H9 (cell line): ENCODE results near the gene SOX8. TPM values are rescaled to one million over a fixed set of nuclear protein-coding genes. Genes with fewer than 3 reads are reported as not detected.

Source experiments
- DNase-seq: peaks from one replicate; pipeline ENCODE4 v3.0.0-alpha.2; 2017
- H2AFZ ChIP-seq: one replicate; pipeline ENCODE4 v1.6.1; 2013; ENCODE audit warnings: mild to moderate bottlenecking, low read length, control low read depth, moderate library complexity
- H2AK5ac ChIP-seq: 2 replicates; pipeline ENCODE4 v1.6.1; 2013; ENCODE audit warnings: low read length, control low read depth, mixed read lengths; ENCODE audit not compliant: insufficient read length
- H2BK120ac ChIP-seq: one replicate; pipeline ENCODE4 v1.6.1; 2013; ENCODE audit warnings: low read depth, mild to moderate bottlenecking, low read length, control low read depth, inconsistent platforms; ENCODE audit not compliant: poor library complexity, severe bottlenecking
- H2BK12ac ChIP-seq: 2 replicates; pipeline ENCODE4 v1.6.1; 2013; ENCODE audit warnings: low read length, control low read depth, mixed read lengths, low read depth; ENCODE audit not compliant: insufficient read length
- H2BK15ac ChIP-seq: 2 replicates; pipeline ENCODE4 v1.6.1; 2013; ENCODE audit warnings: low read depth, low read length, control low read depth
- H2BK20ac ChIP-seq: one replicate; pipeline ENCODE4 v1.6.1; 2013; ENCODE audit warnings: low read depth, mild to moderate bottlenecking, low read length, control low read depth, inconsistent platforms; ENCODE audit not compliant: poor library complexity, severe bottlenecking
- H2BK5ac ChIP-seq: 2 replicates; pipeline ENCODE4 v1.6.1; 2013; ENCODE audit warnings: low read length, control low read depth, mixed read lengths; ENCODE audit not compliant: insufficient read length
- H3K14ac ChIP-seq: 2 replicates; pipeline ENCODE4 v1.6.1; 2013; ENCODE audit warnings: low read length, control low read depth; ENCODE audit not compliant: insufficient read depth
- H3K18ac ChIP-seq: 2 replicates; pipeline ENCODE4 v1.6.1; 2013; ENCODE audit warnings: low read depth, mild to moderate bottlenecking, mixed read lengths, low read length, control low read depth; ENCODE audit not compliant: insufficient read length
- H3K23ac ChIP-seq: 2 replicates; pipeline ENCODE4 v1.6.1; 2013; ENCODE audit warnings: low read length, control low read depth, mixed read lengths, low read depth; ENCODE audit not compliant: insufficient read length
- H3K23me2 ChIP-seq: 2 replicates; pipeline ENCODE4 v1.6.1; 2013; ENCODE audit warnings: low read depth, mild to moderate bottlenecking, mixed read lengths, low read length, control low read depth; ENCODE audit not compliant: insufficient read length, poor library complexity, severe bottlenecking
- H3K27ac ChIP-seq: 2 replicates; pipeline ENCODE4 v1.5.1; 2013; ENCODE audit warnings: low read length, control low read depth, mixed read lengths, low read depth; ENCODE audit not compliant: insufficient read length
- H3K27me3 ChIP-seq: 2 replicates; pipeline ENCODE4 v1.6.1; 2013; ENCODE audit warnings: low read length, control low read depth, inconsistent platforms; ENCODE audit not compliant: insufficient read depth
- H3K4ac ChIP-seq: 2 replicates; pipeline ENCODE4 v1.6.1; 2013; ENCODE audit warnings: low read depth, mild to moderate bottlenecking, control low read depth, inconsistent platforms, low read length, moderate library complexity
- H3K4me1 ChIP-seq: 2 replicates; pipeline ENCODE4 v1.6.1; 2013; ENCODE audit warnings: low read length, control low read depth, inconsistent platforms; ENCODE audit not compliant: insufficient read depth
- H3K4me2 ChIP-seq: 2 replicates; pipeline ENCODE4 v1.6.1; 2013; ENCODE audit warnings: low read length, control low read depth, mixed read lengths; ENCODE audit not compliant: insufficient read length, insufficient read depth
- H3K56ac ChIP-seq: 2 replicates; pipeline ENCODE4 v1.6.1; 2013; ENCODE audit warnings: low read depth, mild to moderate bottlenecking, mixed read lengths, low read length, control low read depth; ENCODE audit not compliant: insufficient read length
- H3K79me1 ChIP-seq: 2 replicates; pipeline ENCODE4 v1.6.1; 2013; ENCODE audit warnings: low read depth, mild to moderate bottlenecking, moderate library complexity, low read length, control low read depth, inconsistent platforms; ENCODE audit not compliant: insufficient read depth, poor library complexity, severe bottlenecking
- H3K79me2 ChIP-seq: 2 replicates; pipeline ENCODE4 v1.6.1; 2013; ENCODE audit warnings: low read length, control low read depth, inconsistent platforms; ENCODE audit not compliant: insufficient read depth
- H3K9ac ChIP-seq: 2 replicates; pipeline ENCODE4 v1.6.1; 2013; ENCODE audit warnings: low read length, control low read depth, mixed read lengths; ENCODE audit not compliant: insufficient read length; ENCODE audit errors: extremely low read depth
- H3K9me3 ChIP-seq: one replicate; pipeline ENCODE4 v1.6.1; 2013; ENCODE audit warnings: low read depth, low read length, inconsistent platforms; ENCODE audit not compliant: control insufficient read depth
- H3T11ph ChIP-seq: one replicate; pipeline ENCODE4 v1.6.1; 2013; ENCODE audit warnings: mild to moderate bottlenecking, low read length, control low read depth, inconsistent platforms
- H4K20me1 ChIP-seq: one replicate; pipeline ENCODE4 v1.6.1; 2013; ENCODE audit not compliant: control insufficient read depth, insufficient read length, insufficient read depth
- H4K5ac ChIP-seq: 2 replicates; pipeline ENCODE4 v1.6.1; 2013; ENCODE audit warnings: low read depth, mild to moderate bottlenecking, mixed read lengths, low read length, control low read depth; ENCODE audit not compliant: insufficient read length
- H4K8ac ChIP-seq: replicated peaks from 2 replicates; pipeline ENCODE4 v1.6.1; 2013; ENCODE audit warnings: low read length, control low read depth, mixed read lengths, low read depth; ENCODE audit not compliant: insufficient read length
- H4K91ac ChIP-seq: 2 replicates; pipeline ENCODE4 v1.6.1; 2013; ENCODE audit warnings: low read depth, mild to moderate bottlenecking, moderate library complexity, mixed read lengths, low read length, control low read depth; ENCODE audit not compliant: insufficient read length
- H3K27ac Mint-ChIP-seq, 3 experiments: 2 replicates in 2 of 3; 3 replicates in 1 of 3; pipeline ENCODE4 v1.8.0; 2020 to 2021; ENCODE audit warnings: mixed read lengths in 3 of 3, mild to moderate bottlenecking in 1 of 3, moderate library complexity in 1 of 3
- H3K27me3 Mint-ChIP-seq: 2 replicates; pipeline ENCODE4 v1.8.0; 2021; ENCODE audit warnings: low read depth, mild to moderate bottlenecking, moderate library complexity, mixed read lengths
- H3K36me3 Mint-ChIP-seq, 3 experiments: 2 replicates in 2 of 3; 3 replicates in 1 of 3; pipeline ENCODE4 v1.8.0; 2020 to 2021; ENCODE audit warnings: low read depth in 3 of 3, mixed read lengths in 3 of 3; ENCODE audit not compliant: insufficient read depth in 1 of 3
- H3K4me1 Mint-ChIP-seq, 2 experiments: 2 replicates each; pipeline ENCODE4 v1.8.0; 2020; ENCODE audit warnings: mixed read lengths in 2 of 2
- H3K4me3 Mint-ChIP-seq, 2 experiments: 2 replicates in 1 of 2; 3 replicates in 1 of 2; pipeline ENCODE4 v1.8.0; 2020 to 2021; ENCODE audit warnings: mild to moderate bottlenecking in 2 of 2, mixed read lengths in 2 of 2, moderate library complexity in 1 of 2
- H3K9me3 Mint-ChIP-seq, 2 experiments: 2 replicates in 1 of 2; 3 replicates in 1 of 2; pipeline ENCODE4 v1.8.0; 2020; ENCODE audit warnings: mild to moderate bottlenecking in 2 of 2, mixed read lengths in 2 of 2, moderate library complexity in 1 of 2
- CTCF ChIP-seq: fragments of 200-600 bp; sonication (generic); conservative IDR thresholded peaks from 3 replicates; pipeline ENCODE4 v1.8.0; 2021; ENCODE audit warnings: antibody characterized with exemption, mild to moderate bottlenecking
- WGBS: extraction: QIAGEN DNeasy Blood & Tissue Kit; methylation state at CpG from one replicate; pipeline ENCODE4 v1.1.7; 2013; ENCODE audit warnings: missing lambda C conversion rate, low lambda C conversion rate, mixed read lengths; ENCODE audit not compliant: insufficient read length; ENCODE audit errors: extremely low coverage; 5-methylcytosine and 5-hydroxymethylcytosine counted together
- total RNA-seq: library from RNA; stranded (reverse); gene quantifications from 2 replicates; pipeline ENCODE4 v1.2.1, GENCODE V29; 2021

SOX8 gene
- total RNA-seq, 1 experiment from 2014 or later, result 8.9 TPM

GRCh38 chr16:977081-977701 lies 4.4 kb upstream of the SOX8 start:
- Mint-ChIP-seq H3K27me3 (peaks cover 49% of the 10 kb centered on the region), H3K9me3 (no peaks in the 10 kb centered on the region), H3K27ac (no peak overlapping the region; a peak in 1 of 7 replicates), H3K36me3 (peaks cover 0 to 2% (median 0%) of the 10 kb centered on the region in 3 experiments; a peak in 1 of 7 replicates), H3K4me1 (peaks cover 0 to 10% of the 10 kb centered on the region in 2 experiments; a peak in 2 of 4 replicates), H3K4me3 (no peak overlapping the region)
- Histone ChIP-seq H2AK5ac (no peak overlapping the region), H3K79me2 (no peaks in the 10 kb centered on the region), H4K8ac (no peak overlapping the region), H3K9ac (no peak overlapping the region), H2BK120ac (no peak overlapping the region), H2BK12ac (no peak overlapping the region), H2AFZ (no peak overlapping the region), H4K5ac (no peak overlapping the region), H3K27me3 (peaks cover 6% of the 10 kb centered on the region; the same call in 1 of the 2 replicates), H3K4me2 (no peak overlapping the region), H3K9me3 (no peaks in the 10 kb centered on the region), H2BK15ac (no peak overlapping the region), H2BK5ac (no peak overlapping the region), H3K18ac (no peak overlapping the region), H3K79me1 (no peaks in the 10 kb centered on the region), H4K20me1 (no peaks in the 10 kb centered on the region), H3T11ph (no peak overlapping the region), H3K56ac (no peak overlapping the region), H3K27ac (no peak overlapping the region), H3K23me2 (peaks cover 2% of the 10 kb centered on the region), H3K4me1 (no peaks in the 10 kb centered on the region), H3K14ac (no peak overlapping the region), H3K4ac (no peak overlapping the region), H4K91ac (no peak overlapping the region), H2BK20ac (no peak overlapping the region), H3K23ac (no peak overlapping the region)
- no CpG with 5 or more reads among the region's 28 CpGs for WGBS
- DNase-seq, result no peak
- TF ChIP-seq CTCF, result no peak
